UCSD-AML1 (cell line): ENCODE results near the gene DYTN.

Experiments
- DNase-seq: peaks from one replicate; lab custom pipeline; 2025; ENCODE audit not compliant: unreplicated experiment; lab: John Stamatoyannopoulos, UW

The DYTN gene

DNA sequence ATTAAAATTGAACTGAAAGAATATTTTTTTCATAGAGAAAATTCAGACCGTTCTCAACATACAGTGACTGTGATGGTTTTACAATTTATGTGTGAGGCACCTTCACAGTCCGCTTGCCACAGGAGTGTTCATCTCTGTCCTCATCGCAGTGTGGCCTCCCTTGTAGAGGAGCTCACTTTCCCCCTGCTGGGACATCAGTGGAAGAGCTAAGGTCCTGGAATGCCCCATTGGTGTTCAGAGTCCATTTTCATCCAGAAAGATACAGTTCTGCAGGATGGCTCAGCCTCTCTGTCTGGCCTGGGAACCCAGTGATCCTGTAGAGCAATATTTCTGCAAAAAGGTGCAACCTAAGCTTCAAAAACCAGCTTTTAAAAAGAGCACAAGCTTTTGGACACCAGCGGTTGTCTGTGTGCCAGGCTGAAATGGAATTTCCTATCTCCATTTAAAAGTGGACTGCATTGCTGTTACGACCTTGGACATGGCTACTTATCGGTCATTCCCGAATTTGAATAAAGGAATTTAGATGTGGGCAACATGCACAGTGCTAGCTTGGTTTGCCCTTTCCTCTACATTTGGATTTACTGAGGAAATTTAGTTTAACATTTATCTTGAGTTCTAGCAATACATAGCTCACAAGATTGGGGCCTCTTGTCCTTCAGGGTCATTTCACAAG lies 102.6 kb downstream of the DYTN start:
- DNase-seq = no peak

DNA sequence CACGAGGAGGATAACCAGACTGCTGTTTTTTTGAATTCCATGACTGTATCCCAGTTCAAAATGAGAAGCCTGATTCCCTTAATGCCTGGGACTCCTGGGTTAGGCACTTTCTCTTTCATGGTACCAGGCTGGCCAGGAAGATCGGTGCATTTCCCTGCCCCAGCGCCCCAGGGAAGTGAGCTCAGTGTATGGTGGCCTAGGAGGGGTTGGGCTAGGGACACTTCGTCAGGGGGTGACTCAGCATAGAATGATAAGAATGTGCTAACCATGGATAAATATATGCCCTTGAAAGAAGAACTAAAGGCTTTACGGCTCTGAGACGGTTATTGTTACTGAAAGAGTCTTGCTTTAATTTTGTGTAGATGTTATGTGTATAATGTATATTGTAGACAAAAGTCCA lies 103.4 kb downstream of the DYTN start:
- peak; percentile 11 for DNase-seq

DNA sequence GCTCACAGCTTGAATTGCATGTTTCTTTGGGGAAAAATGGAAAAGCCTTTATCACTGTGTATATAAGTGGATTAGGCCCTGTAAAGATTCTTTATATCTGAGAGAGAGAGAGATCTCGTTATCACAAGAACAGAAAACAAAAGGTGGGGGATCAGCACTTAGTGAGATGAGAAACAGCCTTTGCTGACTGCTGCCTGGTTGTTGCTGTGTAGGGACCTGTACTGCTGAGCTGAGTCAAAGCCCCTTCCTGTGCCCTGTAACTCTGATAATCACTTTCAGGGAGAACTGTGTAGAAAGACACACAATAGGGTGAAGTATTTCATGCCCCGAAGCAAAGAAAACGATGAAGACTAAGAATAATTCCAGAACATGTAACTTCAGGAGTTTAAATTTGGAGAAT lies 106.5 kb downstream of the DYTN start:
- no peak for DNase-seq

DNA sequence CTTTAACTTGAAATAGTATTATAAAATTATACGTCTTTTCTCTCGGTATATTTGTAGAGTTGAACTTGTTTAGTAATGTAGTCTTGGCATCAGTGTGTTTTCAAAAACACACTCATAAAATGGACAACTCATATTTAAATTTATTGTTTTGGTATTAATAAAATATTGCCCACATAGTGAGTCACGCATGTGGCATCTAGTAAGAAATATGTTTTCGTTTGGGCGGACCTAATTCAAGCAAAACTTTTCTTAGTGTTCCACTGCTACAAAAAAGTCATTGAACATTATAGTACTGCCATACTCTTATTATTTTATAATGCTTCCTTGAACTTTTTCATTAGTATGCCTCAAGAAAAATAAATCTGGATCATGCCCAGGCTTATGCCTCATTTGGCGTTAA lies 107.0 kb downstream of the DYTN start:
- no peak for DNase-seq

DNA sequence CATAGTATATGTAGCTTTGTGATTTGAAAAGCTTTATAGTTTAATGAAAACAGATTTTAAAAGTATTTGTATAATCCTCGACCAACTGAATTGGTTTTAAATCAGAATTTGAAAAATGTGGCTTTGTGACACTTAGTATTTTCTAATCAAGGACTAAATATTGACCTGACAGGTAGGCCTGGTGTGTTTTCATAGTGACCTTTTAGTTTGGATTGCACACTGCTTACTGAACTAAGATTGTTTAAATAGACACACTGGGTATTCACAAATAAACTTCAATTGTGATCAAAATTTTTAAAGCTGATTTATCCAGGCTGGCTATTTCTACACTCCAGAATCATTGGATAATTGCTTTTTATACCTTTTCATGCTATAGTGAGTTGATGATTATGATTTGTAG lies 107.7 kb downstream of the DYTN start:
- no peak for DNase-seq

DNA sequence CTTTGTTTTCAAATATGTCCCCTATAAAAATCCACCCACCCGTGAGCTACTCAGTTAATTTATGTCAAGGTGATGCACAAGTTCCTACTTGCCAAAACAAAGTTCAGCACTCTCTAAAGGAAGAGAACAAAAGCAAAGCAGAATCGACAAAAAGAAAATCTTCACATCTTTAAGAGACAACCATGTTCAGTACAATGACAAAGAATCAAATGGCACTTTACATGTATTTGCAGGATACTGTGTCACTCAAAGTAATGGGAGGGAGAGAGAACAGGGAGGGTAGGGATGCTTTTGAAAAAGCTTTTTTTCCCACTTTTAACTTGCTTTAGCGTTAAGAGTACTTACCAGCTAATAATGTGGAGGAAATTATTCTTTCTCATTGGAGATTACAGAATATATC lies 115.0 kb downstream of the DYTN start:
- DNase-seq = no peak
